Measurements from ENCODE around the gene SIK1. TPM values are rescaled to one million over a fixed set of nuclear protein-coding genes. Genes with fewer than 3 reads are reported as not detected.
A peak's percentile ranks its signal among the peaks of the same experiment; 100 is the strongest.

SIK1 gene
- polyA plus RNA-seq, 3 donors = 2.7 to 5.7 (median 4.6) TPM

DNA sequence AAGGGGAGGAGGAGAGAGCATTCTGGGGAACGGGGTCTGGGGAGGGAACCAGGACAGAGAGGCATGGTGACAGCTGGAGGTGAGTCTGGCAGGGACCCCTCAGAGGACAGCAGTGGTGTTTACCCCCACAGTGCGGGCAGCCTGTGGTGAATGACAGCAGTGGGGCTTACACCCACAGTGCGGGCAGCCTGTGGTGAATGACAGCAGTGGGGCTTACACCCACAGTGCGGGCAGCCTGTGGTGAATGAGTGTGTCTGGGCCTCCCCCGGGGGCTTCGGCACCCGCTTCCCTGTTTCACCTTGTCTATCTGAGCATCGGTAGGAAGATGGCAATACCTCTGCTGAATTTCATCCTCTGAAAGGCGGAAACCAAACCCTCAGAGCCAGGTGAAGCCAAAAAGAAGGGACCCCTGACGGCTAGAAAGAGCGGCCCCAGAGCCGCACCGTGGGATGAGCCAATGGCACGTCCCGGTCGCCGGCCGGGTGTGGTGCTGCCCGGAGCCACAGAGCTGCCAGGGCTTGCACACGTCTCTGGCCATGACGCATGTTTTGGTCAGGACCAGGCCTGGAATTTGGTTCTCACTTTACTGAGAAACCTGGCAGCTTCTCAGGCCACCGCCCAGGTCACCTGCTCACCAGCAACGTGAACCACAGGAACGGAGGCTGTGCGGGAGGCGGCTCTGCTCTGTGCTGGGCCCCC is 54.1 kb downstream of the SIK1 start:
- no peak for DNase-seq (ENCODE audit: extremely low read depth in 1 of 11, low read depth in 9 of 11, low spot score in 4 of 11)

DNA sequence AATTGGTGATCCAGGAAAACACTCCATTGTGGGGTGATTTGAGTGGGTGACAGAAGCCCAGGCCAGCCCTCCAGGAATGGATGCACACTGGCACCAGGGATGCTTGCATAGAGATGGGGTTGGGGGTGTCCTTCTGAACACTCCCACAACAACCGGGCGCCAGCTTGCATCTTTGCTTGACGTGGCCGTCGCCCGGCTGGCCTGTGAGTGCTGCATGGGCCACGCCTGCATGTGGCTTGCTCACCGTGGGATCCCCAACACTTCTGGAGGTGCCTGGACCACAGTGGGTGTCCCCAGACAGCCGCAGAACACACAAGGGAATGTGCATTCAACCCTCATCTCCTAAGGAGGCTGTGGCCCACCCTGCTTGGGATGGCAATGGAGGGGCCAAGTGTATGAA is 55.1 kb downstream of the SIK1 start:
- no peak for DNase-seq (ENCODE audit: extremely low read depth in 1 of 11, low read depth in 9 of 11, low spot score in 4 of 11)

DNA sequence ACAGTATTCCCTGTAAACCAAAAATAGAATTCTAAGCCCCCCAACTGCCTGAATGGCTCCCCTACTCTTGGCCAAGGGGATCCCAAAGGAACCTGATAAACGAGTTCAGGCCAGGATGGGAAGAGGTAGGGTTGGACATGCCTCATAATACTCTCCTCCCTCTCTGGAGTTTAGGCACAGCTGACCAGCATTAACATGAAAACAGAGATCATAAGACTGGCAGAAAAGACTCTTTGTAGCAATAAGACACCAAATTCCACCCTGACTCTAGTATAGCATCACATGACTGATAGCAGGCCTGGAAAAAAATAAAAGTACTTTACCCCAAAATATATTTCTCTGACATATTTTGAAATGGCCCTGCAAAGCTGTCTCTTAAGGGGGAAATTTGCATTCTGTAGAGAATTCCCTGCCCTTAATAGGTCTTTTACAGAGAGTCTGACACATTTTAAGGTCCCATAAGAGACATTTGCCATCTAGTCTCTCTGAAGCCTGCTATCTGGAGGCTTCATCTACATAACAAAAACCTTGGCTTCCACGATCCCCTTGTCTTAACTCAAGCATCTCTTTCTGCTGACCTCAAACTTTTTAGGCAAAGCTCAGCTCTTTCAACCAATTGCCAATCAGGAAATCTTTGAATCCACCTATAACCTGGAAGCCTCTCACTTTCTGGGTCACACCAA is 55.9 kb downstream of the SIK1 start:
- DNase-seq (ENCODE audit: extremely low read depth in 1 of 11, low read depth in 9 of 11, low spot score in 4 of 11) = no peak

DNA sequence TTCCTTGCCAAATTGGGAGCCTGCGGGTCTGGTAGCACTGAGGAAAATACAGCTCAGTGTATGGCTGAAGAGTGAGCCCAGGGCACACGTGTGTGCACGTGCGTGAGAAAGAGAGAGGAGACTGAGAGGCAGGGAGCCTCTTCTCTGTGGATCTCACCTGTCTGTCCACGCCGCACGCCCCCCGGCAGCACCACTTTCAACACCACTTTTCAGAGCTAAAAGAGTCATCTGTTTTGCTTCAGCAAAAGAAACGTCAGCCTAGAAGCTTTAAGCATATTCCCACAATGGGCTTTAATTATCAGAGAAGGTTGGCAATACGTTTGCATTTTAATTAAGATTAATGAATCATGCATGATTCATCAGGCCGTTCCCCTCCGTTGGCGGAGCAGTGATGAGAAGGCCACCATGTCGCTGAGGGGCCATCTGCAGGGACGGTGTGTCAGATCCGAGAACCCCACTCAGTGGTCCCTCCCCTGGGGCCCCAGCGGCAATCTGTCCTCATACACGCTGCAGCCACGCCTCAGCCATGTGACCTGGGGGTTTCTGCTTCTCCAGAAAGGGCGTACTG is 56.8 kb downstream of the SIK1 start:
- no peak for DNase-seq (ENCODE audit: extremely low read depth in 1 of 11, low read depth in 9 of 11, low spot score in 4 of 11)

DNA sequence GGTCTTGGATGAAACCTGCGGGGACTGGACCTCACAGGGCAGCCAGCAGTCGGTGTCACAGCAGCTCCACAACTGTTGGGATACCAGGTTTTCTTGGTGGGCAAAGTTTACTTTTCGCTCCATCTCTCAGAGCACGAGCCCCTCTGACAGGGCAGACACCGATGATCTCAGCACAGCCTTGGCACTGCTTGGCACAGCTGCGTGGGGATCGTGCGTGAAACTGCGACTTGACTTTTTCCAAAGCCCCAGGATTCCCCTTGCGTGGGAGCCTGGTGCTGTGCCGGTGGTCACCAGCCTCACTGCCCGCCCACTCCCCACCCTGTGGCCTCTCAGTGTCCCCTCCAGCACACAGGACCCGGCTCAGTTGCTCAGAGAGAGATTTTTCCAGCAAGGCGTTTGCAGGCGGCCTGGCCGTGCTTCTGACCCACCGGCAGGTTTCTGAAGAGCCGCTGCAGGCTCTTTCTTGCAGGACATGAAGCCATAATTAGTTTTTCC is 57.3 kb downstream of the SIK1 start:
- DNase-seq (ENCODE audit: extremely low read depth in 1 of 11, low read depth in 9 of 11, low spot score in 4 of 11) = no peak

DNA sequence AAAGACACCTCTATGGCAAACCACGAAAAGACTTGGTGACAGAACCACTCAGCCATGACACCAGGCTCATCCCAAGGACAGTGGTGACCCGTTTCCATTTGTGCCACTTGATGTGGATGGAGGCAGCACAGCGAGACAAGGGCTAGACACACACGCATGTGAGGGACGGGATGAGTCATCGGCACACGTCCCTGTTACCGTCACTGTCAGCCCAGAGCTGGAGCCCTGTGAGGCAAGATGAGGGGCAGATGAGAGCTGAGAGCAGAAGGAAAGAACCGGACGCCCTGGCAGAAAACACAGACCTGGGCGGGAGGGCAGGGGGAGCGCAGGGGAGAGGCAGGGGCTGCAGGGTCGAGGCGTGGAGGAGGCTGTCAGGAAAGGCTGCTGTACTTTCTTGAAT is 57.8 kb downstream of the SIK1 start:
- no peak for DNase-seq (ENCODE audit: extremely low read depth in 1 of 11, low read depth in 9 of 11, low spot score in 4 of 11)

DNA sequence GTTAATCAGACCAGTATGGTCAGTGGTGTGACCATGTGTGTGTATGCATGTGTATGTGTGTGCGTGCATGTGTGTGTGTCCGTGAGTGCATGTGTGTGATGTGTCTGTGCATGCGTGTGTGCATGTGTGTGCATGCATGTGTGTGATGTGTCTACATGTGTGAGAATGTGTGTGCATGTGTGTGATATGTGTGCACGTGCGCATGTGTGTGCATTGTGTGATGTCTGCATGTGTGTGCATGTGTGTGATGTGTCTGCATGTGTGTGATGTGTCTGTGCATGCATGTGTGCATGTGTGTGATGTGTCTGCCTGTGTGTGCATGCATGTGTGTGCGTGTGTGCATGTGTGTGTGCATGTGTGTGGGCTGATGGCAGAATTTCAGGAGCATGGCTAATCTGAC is 58.2 kb downstream of the SIK1 start:
- no peak for DNase-seq (ENCODE audit: extremely low read depth in 1 of 11, low read depth in 9 of 11, low spot score in 4 of 11)

DNA sequence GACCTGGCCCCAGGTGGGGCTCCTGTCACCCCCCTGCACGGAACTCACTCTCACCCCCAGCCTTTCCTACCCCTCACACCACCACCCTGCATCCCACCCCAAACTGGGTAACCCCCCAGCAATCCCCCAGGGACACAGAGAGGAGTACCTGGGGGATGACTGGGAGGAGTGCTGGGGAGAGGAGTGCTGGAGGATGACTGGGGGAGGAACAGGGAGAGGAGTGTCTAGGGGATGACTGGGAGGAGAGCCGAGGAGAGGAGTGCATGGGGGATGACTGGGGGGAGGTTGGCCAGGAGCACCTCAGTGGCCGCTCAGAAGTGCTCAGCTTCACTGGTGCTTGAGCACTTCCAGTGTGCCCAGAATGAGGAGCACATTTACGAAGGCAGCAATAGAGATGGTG is 59.1 kb downstream of the SIK1 start:
- no peak for DNase-seq (ENCODE audit: extremely low read depth in 1 of 11, low read depth in 9 of 11, low spot score in 4 of 11)

DNA sequence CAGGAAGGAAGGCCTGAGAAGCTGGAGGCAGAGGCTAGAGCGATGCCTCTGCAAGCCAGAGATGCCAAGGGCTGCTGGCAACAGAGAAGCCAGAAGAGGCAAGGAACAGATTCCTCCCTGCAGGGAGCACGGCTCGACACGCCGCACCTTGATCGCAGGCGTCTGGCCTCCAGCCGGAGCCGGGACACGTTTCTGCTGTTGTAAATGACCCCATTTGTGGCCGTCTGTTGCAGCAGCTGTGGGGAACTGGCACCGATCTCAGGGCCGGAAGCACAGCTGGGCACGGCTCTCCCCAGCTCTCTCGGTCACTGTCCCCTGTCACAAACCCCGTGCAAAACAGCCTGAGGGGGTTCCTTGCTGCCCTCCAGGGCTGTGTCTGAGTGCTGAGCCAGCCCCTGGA is 59.6 kb downstream of the SIK1 start:
- DNase-seq (ENCODE audit: extremely low read depth in 1 of 11, low read depth in 9 of 11, low spot score in 4 of 11) = no peak

DNA sequence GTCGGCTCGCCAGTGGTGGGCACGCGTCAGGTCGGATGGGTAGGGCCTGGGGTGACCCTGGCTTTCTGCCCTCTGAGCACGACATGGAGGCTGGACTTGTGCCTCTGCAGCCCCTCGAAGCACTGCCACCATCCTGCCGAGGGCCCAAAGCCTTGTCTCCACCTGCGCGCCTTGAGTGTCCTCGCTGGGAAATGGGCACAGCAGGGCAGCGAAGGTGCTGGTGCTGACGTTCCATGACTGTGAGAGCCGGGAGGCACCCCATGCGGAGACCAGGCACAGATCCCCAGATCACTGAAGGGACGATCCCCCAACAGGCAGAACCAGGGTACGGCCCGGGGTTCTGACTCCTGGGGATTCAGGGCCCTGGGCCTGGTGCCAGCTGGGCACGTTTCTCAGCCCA is 60.3 kb downstream of the SIK1 start:
- no peak for DNase-seq (ENCODE audit: extremely low read depth in 1 of 11, low read depth in 9 of 11, low spot score in 4 of 11)

DNA sequence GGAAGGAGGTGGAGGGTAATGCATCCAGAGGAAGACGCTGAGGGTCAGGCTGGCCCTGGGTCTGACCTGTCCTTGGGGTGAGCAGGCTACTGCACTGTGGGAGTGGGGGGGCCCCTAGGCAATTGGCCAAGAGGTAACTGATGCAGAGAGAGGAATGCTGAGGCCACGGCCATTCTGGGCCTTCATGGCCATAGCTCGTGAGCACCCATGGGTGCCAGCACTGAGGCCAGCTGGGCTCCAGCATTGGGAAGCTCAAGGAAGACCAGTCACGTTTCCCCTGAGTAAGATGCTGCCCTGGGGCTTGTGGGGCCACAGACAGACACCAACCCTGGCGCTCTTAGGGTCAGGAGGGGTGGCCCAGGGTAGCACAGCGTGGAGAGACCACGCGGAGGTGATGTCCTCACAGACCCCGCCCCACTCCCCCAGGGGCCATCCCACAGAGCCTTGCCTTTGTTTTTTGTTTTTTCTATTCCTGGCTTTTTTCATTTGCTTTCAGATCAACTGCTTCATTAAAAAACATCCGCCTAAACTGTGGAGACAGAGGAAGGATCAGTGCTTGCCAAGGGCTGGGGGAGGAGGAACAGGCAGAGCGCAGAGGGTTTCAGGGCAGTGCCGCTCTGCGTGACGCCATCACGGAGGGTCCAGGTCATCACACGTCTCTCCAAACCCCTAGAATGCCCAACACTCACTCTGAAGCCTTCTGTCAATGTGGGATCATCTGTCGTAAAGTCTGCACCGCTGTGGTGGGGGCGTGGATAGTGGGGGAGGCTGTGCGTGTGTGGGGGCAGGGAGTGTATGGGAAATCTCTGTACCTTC is 61.1 kb downstream of the SIK1 start:
- no peak for DNase-seq (ENCODE audit: extremely low read depth in 1 of 11, low read depth in 9 of 11, low spot score in 4 of 11)

DNA sequence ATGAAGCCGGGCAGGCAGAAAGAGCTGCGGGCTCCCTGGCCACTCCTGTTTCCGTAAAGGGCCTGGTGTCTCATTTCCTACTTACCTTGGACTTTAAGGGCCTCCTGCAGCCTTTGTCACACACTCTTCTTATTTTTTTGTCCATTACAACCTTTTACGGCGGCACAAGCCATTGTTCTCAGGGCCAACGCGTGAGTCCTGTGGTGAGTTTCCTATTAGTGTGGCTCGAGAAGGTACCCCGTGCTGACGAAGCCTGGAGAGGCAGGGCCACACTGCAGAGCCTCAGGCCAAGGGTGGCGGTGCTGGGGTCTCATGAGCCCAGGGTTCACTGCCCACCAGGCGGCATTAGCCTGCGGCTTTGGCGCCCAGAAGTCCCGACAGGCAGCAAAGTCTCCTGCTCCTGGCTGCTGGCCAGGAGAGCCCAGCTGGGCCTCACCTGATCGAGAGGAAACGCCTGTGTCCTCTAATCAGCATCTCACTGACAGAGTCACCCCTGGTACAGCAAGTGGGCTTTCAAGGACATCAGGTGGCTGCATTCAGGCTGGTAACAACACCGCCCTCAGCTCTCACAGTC is 62.0 kb downstream of the SIK1 start:
- peak in 1 of 11 donors; percentile 38 for DNase-seq (ENCODE audit: extremely low read depth in 1 of 11, low read depth in 9 of 11, low spot score in 4 of 11)

Other genes with a start within 250 kb of the SIK1 start
- 1 to 10 TPM; 1.6 to 2.3 (median 2.3) TPM for gene HSF2BP, start 232.4 kb upstream of the SIK1 start, polyA plus RNA-seq (ENCODE audit: insufficient read length in 3 of 3)
- gene RRP1B, start 232.4 kb upstream of the SIK1 start, polyA plus RNA-seq (ENCODE audit: insufficient read length in 3 of 3) = 10 to 100 TPM; 28.6 to 32.9 (median 32.3) TPM

Measured in renal cortex interstitium (tissue), 11 donors.